Stomach (tissue), 4 donors: ENCODE measurements around the gene DPP6.

Experiments used
- POLR2A ChIP-seq, 4 donors: fragments of 450-650 bp; IDR thresholded peaks; one replicate each; pipeline ENCODE4 v1.6.1; 2016; ENCODE audit warnings: antibody characterized with exemption in 4 of 4, control low read depth in 2 of 4, mild to moderate bottlenecking in 1 of 4, moderate library complexity in 1 of 4
- POLR2AphosphoS5 ChIP-seq, 3 donors: sonication (generic); formaldehyde crosslinking; IDR thresholded peaks; one replicate each; pipeline ENCODE4 v1.6.1; 2016; ENCODE audit warnings: antibody characterized with exemption in 3 of 3
- TF ChIP-seq, protein P1 (sequence below), 7 experiments: fragments of 450-650 bp in 4 of 7; fragments of 200-600 bp in 3 of 7; sonication (generic) in 3 of 7; IDR thresholded peaks; one replicate each; pipeline ENCODE4 v1.5.1; 2016 to 2019; ENCODE audit warnings: antibody characterized with exemption in 7 of 7, control low read depth in 2 of 7, mild to moderate bottlenecking in 1 of 7

DNA sequence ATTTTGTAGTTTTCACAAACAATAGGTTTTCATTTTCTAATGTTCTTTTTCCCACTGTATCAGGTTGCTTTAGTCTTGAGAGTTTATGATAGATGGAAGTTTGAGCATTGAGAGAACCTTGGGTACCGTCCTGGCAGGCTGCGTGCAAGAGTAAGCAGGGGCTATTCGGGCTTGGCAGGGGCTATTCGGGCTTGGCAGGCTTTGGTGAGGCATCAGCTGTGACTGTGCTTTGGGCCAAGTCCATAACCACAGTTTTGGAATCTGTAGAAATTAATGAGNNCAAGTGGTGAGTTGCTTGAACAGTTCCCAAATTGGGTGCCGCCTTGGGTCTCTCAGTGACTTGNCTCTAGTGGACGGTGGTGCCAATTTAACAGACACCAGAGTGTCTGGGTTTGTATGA, 526.1 kb downstream of the DPP6 start:
- TF ChIP-seq POLR2AphosphoS5 (IDR thresholded peaks at IDR 0.05), result no peak
- no peak for TF ChIP-seq POLR2A (IDR thresholded peaks at IDR 0.05)
- TF ChIP-seq, protein P1, sequence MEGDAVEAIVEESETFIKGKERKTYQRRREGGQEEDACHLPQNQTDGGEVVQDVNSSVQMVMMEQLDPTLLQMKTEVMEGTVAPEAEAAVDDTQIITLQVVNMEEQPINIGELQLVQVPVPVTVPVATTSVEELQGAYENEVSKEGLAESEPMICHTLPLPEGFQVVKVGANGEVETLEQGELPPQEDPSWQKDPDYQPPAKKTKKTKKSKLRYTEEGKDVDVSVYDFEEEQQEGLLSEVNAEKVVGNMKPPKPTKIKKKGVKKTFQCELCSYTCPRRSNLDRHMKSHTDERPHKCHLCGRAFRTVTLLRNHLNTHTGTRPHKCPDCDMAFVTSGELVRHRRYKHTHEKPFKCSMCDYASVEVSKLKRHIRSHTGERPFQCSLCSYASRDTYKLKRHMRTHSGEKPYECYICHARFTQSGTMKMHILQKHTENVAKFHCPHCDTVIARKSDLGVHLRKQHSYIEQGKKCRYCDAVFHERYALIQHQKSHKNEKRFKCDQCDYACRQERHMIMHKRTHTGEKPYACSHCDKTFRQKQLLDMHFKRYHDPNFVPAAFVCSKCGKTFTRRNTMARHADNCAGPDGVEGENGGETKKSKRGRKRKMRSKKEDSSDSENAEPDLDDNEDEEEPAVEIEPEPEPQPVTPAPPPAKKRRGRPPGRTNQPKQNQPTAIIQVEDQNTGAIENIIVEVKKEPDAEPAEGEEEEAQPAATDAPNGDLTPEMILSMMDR (IDR thresholded peaks at IDR 0.05), result no peak
